Activated CD4-positive, alpha-beta T cell treated with anti-CD3 and anti-CD28 coated beads for 36 hours (primary cell): ENCODE results near the gene ATP10B. TPM values are rescaled to one million over a fixed set of nuclear protein-coding genes. Genes with fewer than 3 reads are reported as not detected.

ENCODE experiments used
- ATAC-seq: fragments of 200-7000 bp; cut with Tn5 transposase; one replicate; pipeline ENCODE4 v1.10.0; 2021; ENCODE audit warnings: mild to moderate bottlenecking, moderate library complexity
- CTCF ChIA-PET: fragments of 350-600 bp; sonication (Branson Sonifier 250); formaldehyde crosslinking; loops from one replicate; lab custom pipeline; 2021; ENCODE audit warnings: antibody characterized with exemption; lab: Charles Lee
- POLR2A ChIA-PET: fragments of 350-600 bp; sonication (Branson Sonifier 250); formaldehyde crosslinking; loops from one replicate; lab custom pipeline; 2021; ENCODE audit warnings: antibody characterized with exemption, inconsistent platforms; lab: Charles Lee
- DNase-seq: peaks from one replicate; pipeline ENCODE4 v3.0.0-alpha.2; 2020
- H3K27ac Mint-ChIP-seq: one replicate; pipeline ENCODE4 v1.8.0; 2021; ENCODE audit warnings: mixed read lengths
- H3K27me3 Mint-ChIP-seq: one replicate; pipeline ENCODE4 v1.8.0; 2021; ENCODE audit warnings: mixed read lengths
- H3K36me3 Mint-ChIP-seq: one replicate; pipeline ENCODE4 v1.8.0; 2021; ENCODE audit warnings: low read depth, mixed read lengths
- H3K4me1 Mint-ChIP-seq: one replicate; pipeline ENCODE4 v1.8.0; 2021; ENCODE audit warnings: mixed read lengths
- H3K4me3 Mint-ChIP-seq: one replicate; pipeline ENCODE4 v1.8.0; 2021; ENCODE audit warnings: mild to moderate bottlenecking, moderate library complexity, mixed read lengths
- H3K9me3 Mint-ChIP-seq: one replicate; pipeline ENCODE4 v1.8.0; 2021; ENCODE audit warnings: low read depth, mixed read lengths
- intact Hi-C, 2 experiments: fragments of 100-400 bp; cut with DNase I in 1 of 2; cut with micrococcal nuclease in 1 of 2; formaldehyde crosslinking; loops; one replicate each; pipeline versions ENCODE4 v1.14.2 to v1.15.1; 2022 to 2024; cut with DNase I, micrococcal nuclease
- total RNA-seq, 2 experiments: library from RNA; stranded (reverse); gene quantifications; one replicate each; pipeline ENCODE4 v1.2.3, GENCODE V29; 2021

The ATP10B gene
- total RNA-seq, 2 experiments from 2014 or later: not detected

GRCh38 chr5:160520609-160521391 is 331.2 kb downstream of the ATP10B start:
- H3K4me1 Mint-ChIP-seq: no peaks in the 10 kb centered on the region
- H3K27me3 Mint-ChIP-seq: no peaks in the 10 kb centered on the region
- ATAC-seq (no peak), DNase-seq (no peak)
- intact Hi-C loops: no loop called here
- ChIA-PET POLR2A (no interaction called here), CTCF (no interaction called here)
- H3K4me3 Mint-ChIP-seq: no peak overlapping the region
- no peaks in the 10 kb centered on the region for H3K9me3 Mint-ChIP-seq
- H3K27ac Mint-ChIP-seq: no peak overlapping the region
- H3K36me3 Mint-ChIP-seq: no peaks in the 10 kb centered on the region

- peaks cover 4% of the 10 kb centered on the region for H3K4me1 Mint-ChIP-seq
- no peak overlapping the region for H3K4me3 Mint-ChIP-seq
- intact Hi-C loops: no loop called here
- DNase-seq: no peak
- ATAC-seq: no peak
- no peak overlapping the region for H3K27ac Mint-ChIP-seq
- no peaks in the 10 kb centered on the region for H3K9me3 Mint-ChIP-seq
- POLR2A ChIA-PET: no interaction called here
- peaks cover 6% of the 10 kb centered on the region for H3K27me3 Mint-ChIP-seq
- no peaks in the 10 kb centered on the region for H3K36me3 Mint-ChIP-seq
- CTCF ChIA-PET: interaction anchor here (1.5 kb wide), 1 partner anchor 79 kb away, joined by 5 read pairs; no protein-coding TSS in a partner anchor
Observed at GRCh38 chr5:160516696-160517530, 335.1 kb downstream of the ATP10B start.

- ChIA-PET CTCF (interaction anchor here (1.6 kb wide), 1 partner anchor 11 kb away, joined by 3 read pairs; no protein-coding TSS in a partner anchor), POLR2A (no interaction called here)
- Mint-ChIP-seq H3K4me3 (no peak overlapping the region), H3K36me3 (no peaks in the 10 kb centered on the region), H3K9me3 (no peaks in the 10 kb centered on the region), H3K4me1 (peaks cover 4% of the 10 kb centered on the region), H3K27ac (no peak overlapping the region), H3K27me3 (peaks cover 6% of the 10 kb centered on the region)
- intact Hi-C loops: no loop called here
- ATAC-seq: no peak
- DNase-seq: no peak
Observed at GRCh38 chr5:160514866-160515265, 337.1 kb downstream of the ATP10B start.

GRCh38 chr5:160514191-160514590 is 337.8 kb downstream of the ATP10B start:
- H3K27ac Mint-ChIP-seq: no peak overlapping the region
- H3K36me3 Mint-ChIP-seq: no peaks in the 10 kb centered on the region
- no peaks in the 10 kb centered on the region for H3K9me3 Mint-ChIP-seq
- peaks cover 6% of the 10 kb centered on the region for H3K27me3 Mint-ChIP-seq
- peaks cover 7% of the 10 kb centered on the region for H3K4me1 Mint-ChIP-seq
- intact Hi-C loops: no loop called here
- ChIA-PET CTCF (interaction anchor here (1.6 kb wide), 1 partner anchor 11 kb away, joined by 3 read pairs; no protein-coding TSS in a partner anchor), POLR2A (no interaction called here)
- no peak overlapping the region for H3K4me3 Mint-ChIP-seq
- DNase-seq (no peak), ATAC-seq (no peak)

GRCh38 chr5:160513485-160513884 is 338.5 kb downstream of the ATP10B start:
- no peak overlapping the region for H3K27ac Mint-ChIP-seq
- DNase-seq (no peak), ATAC-seq (no peak)
- no peaks in the 10 kb centered on the region for H3K9me3 Mint-ChIP-seq
- H3K36me3 Mint-ChIP-seq: no peaks in the 10 kb centered on the region
- intact Hi-C loops: no loop called here
- ChIA-PET CTCF (interaction anchor here (1.1 to 1.6 kb wide), 3 partner anchors 12 to 95 kb away, joined by 3 to 6 read pairs (median 5); partner anchors contain the start of gene SLU7), POLR2A (no interaction called here)
- H3K4me1 Mint-ChIP-seq: peaks cover 14% of the 10 kb centered on the region
- no peak overlapping the region for H3K4me3 Mint-ChIP-seq
- H3K27me3 Mint-ChIP-seq: peaks cover 6% of the 10 kb centered on the region
